Activated CD8-positive, alpha-beta memory T cell treated with anti-CD3 and anti-CD28 coated beads for 1 hour (primary cell): ENCODE measurements around the gene MBD3L3.
"Not testable (repeated sequence)": the region's sequence is repeated elsewhere in the genome, so short reads cannot be mapped to it uniquely, and the experiment has no call there.

Source experiments
- DNase-seq, 2 donors: peaks; one replicate each; pipeline ENCODE4 v3.0.0-alpha.2; 2020; ENCODE audit warnings: low read depth in 1 of 2; ENCODE audit errors: extremely low read depth in 1 of 2

MBD3L3 gene

DNA sequence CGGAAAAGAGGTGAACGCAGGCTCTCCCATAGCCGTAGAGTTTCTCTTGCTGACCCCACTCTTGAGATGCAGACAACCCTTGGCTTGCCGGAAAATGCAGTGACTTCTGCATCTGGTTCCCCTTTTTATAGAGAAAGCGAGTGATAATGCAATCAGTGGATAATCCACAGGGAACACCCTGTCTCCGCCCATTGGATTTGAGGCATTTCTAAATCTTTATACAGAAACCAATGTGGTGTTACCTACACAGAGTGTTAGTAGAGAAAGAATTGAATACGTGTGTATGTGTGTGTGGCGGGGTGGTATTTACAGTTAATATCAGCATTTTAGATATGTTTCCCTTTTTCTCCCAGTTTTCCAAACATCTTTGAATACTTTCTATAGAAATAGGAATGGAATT, at the start of gene MBD3L3:
Gene MBD3L3, minus strand, starts transcription at position 101 of the 400 bp plus-strand sequence. Its CDS starts 71 bp downstream, at position 30.
- not testable (repeated sequence) for DNase-seq

GRCh38 chr19:7106711-7107657, 48.5 kb upstream of the MBD3L3 start:
- DNase-seq, result no peak

- no peak for DNase-seq
These were observed 46.4 kb upstream of the MBD3L3 start for GRCh38 chr19:7104747-7105447.

DNA sequence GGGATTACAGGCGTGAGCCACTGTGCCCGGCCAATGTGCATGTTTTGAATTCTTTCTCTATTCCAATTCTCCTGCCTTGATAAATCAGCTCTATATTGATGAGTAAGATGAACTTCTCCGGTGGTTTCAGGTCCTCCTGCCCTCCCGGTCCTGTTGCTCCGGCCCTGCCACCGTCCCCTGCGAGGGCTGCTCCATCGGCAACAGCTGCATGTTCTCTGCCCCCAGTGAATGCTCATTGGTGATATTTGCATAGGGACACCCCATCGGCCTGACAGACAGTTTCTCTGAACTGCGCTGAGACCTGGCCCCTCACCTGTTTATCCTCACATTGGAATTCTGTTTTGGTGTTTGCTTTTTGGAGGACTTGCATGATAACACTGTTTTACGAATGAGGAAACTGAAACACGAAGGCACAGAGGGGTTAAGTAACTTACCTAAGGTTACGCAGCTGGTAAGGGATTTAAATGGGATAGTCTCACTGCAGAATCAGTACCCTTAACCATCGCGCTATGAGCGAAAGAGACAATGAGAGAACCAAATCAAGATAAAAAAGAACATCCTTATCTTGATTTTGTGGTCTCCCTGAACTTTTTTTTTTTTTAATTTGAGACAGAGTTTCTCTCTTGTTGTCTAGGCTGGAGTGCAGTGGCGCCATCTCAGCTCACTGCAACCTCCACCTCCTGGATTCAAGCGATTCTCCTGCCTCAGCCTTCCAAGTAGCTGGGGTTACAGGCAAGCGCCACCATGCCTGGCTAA, 43.2 kb upstream of the MBD3L3 start:
- DNase-seq, result no peak

GRCh38 chr19:7099597-7099921, 41.1 kb upstream of the MBD3L3 start:
- no peak for DNase-seq

DNA sequence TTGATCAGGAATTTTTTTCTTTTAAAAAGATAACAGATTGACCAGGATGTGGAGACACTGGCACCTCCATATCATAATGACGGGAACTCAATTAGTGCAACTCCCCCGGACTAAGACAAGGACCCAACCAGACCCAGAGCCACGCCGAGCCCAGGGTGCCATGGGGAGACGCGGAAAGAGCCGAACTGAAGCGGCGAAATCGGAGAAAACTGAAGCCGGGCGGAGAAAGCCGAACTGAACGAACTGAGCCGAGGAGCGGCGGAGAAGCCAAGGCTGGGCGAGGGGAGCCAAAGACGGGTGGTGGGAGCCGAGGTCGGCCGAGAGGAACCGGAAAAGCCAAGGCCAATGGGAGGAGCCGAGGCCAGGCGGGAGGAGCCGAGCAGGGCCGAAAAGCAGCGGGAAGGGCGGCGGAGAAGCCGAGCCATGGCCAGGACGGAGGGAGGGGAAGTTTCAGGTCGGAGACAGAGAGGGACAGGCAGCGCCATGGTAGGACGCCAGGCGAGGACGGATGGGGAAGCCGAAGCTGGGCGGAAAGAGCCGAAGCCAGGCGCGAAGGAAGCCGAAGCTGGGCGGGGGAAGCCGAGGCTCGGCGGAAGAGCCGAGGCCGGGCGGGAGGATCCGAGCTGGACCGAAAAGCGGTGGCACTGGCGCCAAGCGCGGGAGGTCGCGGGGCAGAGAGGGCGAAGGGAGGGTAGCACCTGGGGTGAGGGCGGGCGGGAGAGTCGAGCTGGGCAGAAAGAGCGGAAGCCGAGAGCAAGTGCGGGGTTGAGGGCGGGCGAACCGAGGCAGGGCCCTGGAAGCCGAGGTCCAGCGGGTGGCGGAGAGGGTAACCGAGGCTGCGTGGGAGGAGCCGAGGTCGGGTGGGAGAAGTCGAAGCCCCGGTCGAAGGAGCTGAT, 40.5 kb upstream of the MBD3L3 start:
- peak; percentile 74 to 78 for DNase-seq

- DNase-seq, result no peak
These were observed 39.6 kb upstream of the MBD3L3 start for GRCh38 chr19:7098096-7098495.

DNA sequence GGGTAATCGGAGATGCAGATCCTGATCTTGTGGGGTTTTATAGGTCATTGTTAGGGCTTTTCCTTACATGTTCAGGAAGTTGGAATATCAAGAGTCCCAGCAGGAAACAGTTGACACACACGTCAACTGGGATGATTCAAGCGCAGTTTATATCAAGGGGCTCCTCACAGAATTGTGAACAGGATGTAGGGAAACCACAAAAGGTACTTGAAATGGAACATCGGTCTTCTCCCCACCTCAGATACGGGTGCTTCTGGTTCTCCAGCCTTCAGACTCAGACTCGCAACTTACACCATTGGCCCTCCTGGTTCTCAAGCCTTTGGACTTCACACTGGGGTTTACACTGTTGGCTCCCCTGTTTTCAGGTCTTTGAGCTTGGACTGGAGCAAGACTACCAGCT, 30.5 kb upstream of the MBD3L3 start:
- no peak for DNase-seq

- DNase-seq, result no peak
These were observed 24.8 kb upstream of the MBD3L3 start for GRCh38 chr19:7083076-7083956.

DNA sequence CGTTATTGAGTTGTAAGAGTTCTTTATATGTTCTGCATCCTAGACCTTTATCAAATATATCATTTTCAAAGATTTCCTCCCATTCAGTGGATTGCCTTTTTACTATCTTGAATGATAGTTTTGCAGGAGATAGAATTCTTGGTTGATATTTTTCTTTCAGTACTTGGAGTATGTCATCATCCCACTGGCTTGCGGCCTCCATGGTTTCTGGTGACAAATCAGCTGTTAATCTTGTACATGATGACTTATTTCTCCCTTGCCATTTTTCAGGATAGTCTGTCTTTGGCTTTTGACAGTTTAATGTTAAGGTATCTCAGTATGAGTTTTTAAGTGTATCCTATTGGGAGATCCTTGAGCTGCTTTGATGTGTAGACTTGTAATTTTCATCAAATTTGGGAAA, 19.5 kb upstream of the MBD3L3 start:
- no peak for DNase-seq

- DNase-seq, result no peak
These were observed 17.7 kb upstream of the MBD3L3 start for GRCh38 chr19:7076151-7076550.

DNA sequence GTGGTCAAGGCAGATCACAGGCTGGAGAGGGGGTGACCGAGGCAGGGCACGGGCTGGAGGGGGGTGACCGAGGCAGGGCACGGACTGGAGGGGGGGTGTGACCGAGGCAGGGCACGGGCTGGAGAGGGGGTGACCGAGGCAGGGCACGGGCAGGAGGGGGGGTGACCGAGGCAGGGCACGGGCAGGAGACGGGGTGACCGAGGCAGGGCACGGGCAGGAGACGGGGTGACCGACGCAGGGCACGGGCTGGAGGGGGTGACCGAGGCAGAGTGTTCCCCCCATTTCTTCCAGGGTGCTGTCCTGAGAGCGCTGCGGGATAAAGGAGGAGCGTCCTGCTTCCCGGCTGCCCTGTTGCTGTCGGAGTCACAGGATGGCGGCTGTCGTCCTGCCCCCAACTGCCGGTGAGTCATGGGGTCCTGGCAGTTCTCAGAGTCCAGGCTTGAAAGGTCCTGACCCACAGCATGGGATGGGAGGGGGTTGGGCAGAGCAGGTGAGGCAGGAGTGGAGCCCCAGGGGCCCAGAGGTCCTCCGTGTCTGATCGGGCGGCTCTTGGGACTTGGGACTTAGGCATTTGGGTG, 16.3 kb upstream of the MBD3L3 start:
- no peak for DNase-seq

- DNase-seq, result no peak
These were observed 14.1 kb upstream of the MBD3L3 start for GRCh38 chr19:7072541-7072940.

DNA sequence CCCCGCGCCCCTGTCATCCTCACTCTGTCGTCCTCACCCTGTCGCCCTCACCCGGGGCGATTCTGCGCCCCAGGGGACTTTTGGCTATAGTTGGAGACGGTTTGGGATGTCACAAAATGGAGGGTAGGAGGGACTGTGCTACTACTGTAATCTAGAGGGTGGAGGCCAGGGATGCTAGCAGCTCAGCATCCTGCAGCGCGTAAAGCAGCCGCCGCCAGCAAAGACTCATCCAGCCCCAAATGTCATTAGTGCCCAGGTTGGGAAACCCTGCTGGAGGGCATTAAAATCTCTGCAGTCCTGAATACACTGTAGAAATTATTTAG, 11.4 kb upstream of the MBD3L3 start:
- DNase-seq, result no peak

GRCh38 chr19:7069042-7069903, 10.8 kb upstream of the MBD3L3 start, which contains the start of gene ZNF557:
TSS of gene ZNF557 (plus strand) at chr19:7069703. CDS start at chr19:7075075, 5,372 bp downstream.
- peak; percentile 97 to 98 for DNase-seq

- DNase-seq, result no peak
These were observed 10.1 kb upstream of the MBD3L3 start for GRCh38 chr19:7068599-7068998.

DNA sequence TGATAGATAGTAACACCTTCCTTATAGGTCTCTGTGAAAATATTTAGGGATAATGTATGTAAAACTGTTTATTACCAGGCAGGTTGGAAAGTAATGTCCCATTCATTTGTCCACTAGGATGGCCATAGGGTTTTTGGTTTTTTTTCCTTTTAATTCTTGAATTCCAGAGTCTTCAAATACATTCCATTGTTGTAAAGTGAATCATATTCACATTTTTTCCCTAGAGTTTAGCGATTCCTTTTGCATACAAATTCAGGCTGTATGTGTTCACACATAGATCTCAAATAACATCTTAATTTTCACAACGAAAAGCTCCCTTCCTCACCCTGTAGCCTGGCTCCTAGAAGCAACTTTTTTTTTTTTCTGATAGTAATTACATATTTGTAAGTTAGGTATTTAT, 9.2 kb upstream of the MBD3L3 start:
- no peak for DNase-seq

- DNase-seq, result not testable (repeated sequence)
These were observed 8.6 kb upstream of the MBD3L3 start for GRCh38 chr19:7067122-7067521.
